Kidney (tissue), 14 donors: ENCODE results near the gene TMEM208. TPM values are rescaled to one million over a fixed set of nuclear protein-coding genes. Genes with fewer than 3 reads are reported as not detected.

ENCODE experiments used
- DNase-seq, 5 donors: peaks; one replicate each; pipeline ENCODE4 v3.0.0-alpha.2; 2013 to 2020
- FAIRE-seq: peaks from 2 replicates; lab custom pipeline; 2012; peaks lifted over from hg19 to GRCh38; lab: Jason Lieb, UNC
- H3K27ac ChIP-seq, 2 donors: one replicate each; pipeline ENCODE4 v1.7.0; 2013; ENCODE audit warnings: low read depth in 2 of 2, low read length in 2 of 2, inconsistent platforms in 1 of 2
- H3K27me3 ChIP-seq: one replicate; pipeline ENCODE4 v1.7.1; 2013; ENCODE audit warnings: low read length, inconsistent platforms; ENCODE audit not compliant: control insufficient read depth, insufficient read depth
- H3K36me3 ChIP-seq, 3 donors: one replicate each; pipeline versions ENCODE4 v1.7.0 to v1.7.1; 2013; ENCODE audit warnings: low read length in 3 of 3, control low read depth in 1 of 3, inconsistent platforms in 1 of 3; ENCODE audit not compliant: insufficient read depth in 3 of 3, control insufficient read depth in 2 of 3
- H3K4me1 ChIP-seq, 3 donors: one replicate each; pipeline versions ENCODE4 v1.7.0 to v1.7.1; 2013; ENCODE audit warnings: low read length in 3 of 3, inconsistent platforms in 1 of 3, low read depth in 1 of 3; ENCODE audit not compliant: control insufficient read depth in 2 of 3, insufficient read depth in 2 of 3
- H3K4me3 ChIP-seq, 3 donors: one replicate each; pipeline versions ENCODE4 v1.7.0 to v1.8.1; 2013; ENCODE audit warnings: low read length in 3 of 3, control low read depth in 1 of 3, inconsistent platforms in 1 of 3
- H3K9ac ChIP-seq, 3 donors: one replicate each; pipeline versions ENCODE4 v1.7.0 to v1.7.1; 2013; ENCODE audit warnings: low read length in 3 of 3, control low read depth in 1 of 3, inconsistent platforms in 1 of 3
- H3K9me3 ChIP-seq, 3 donors: one replicate each; pipeline versions ENCODE4 v1.7.0 to v1.7.1; 2013; ENCODE audit warnings: low read length in 3 of 3, control low read depth in 1 of 3, inconsistent platforms in 1 of 3; ENCODE audit not compliant: control insufficient read depth in 2 of 3, insufficient read depth in 1 of 3
- intact Hi-C: fragments of 100-400 bp; cut with DNase I; formaldehyde crosslinking; loops from one replicate; pipeline ENCODE4 v1.11.1; 2022
- polyA plus RNA-seq: library from polyadenylated mRNA; stranded (reverse); fragments of 350-450 nt; fragmentation: Illumina TruSeq; extraction: RNeasy Lipid Tissue Mini Kit (QIAGEN cat#74804); gene quantifications from one replicate; pipeline ENCODE4 v1.2.3, GENCODE V29; 2014; ENCODE audit warnings: low read depth, low replicate concordance; ENCODE audit not compliant: insufficient read depth
- total RNA-seq: library from RNA; stranded (reverse); fragmentation: NEBNext Ultra II Directional; extraction: Animal tissue kit (Norgen Biotek cat#: 25700); gene quantifications from one replicate; pipeline ENCODE4 v1.2.1, GENCODE V29; 2021
- TF ChIP-seq, protein P1 (sequence below): IDR thresholded peaks from 3 replicates; pipeline ENCODE4 v1.5.1; 2012; ENCODE audit warnings: mild to moderate bottlenecking, moderate library complexity, borderline replicate concordance; ENCODE audit not compliant: insufficient read depth; ENCODE audit errors: extremely low read depth
- donor health status: control.
- donor health status: control.
- donor health status: control.
- donor health status: control.
- donor health status: control.
- donor health status: DM: yes; HTN: yes; CAD: no.
- donor health status: Normal renal cell carcinoma (clear cell type).

The TMEM208 gene
- total and polyA plus RNA-seq, 2 donors from 2014 or later, result 47.1 to 145 TPM

DNA sequence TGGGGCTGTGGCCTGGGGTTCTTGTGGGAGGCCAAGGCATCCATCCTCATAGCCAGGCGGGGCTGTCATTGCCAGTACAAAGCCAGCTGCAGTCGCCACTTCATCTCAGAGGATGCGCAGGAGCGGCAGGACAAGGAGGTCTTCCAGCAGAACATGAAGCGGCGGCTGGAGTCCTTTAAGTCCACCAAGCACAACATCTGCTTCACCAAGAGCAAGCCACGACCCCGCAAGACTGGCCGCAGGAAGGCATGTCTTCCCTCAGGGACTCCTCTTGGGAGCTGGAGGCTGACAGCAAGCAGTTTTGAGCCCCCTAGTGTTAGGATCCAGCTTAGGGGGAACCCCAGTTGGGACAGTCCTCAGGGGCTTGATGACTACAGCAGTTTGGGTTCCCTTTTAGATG is 37.3 kb downstream of the TMEM208 start:
- Histone ChIP-seq H3K4me3 (no peak overlapping the region), H3K27me3 (no peaks in the 10 kb centered on the region), H3K9me3 (no peaks in the 10 kb centered on the region), H3K36me3 (no peaks in the 10 kb centered on the region), H3K9ac (no peak overlapping the region), H3K4me1 (no peaks in the 10 kb centered on the region), H3K27ac (no peak overlapping the region)
- DNase-seq (peak in 1 of 5 donors; percentile 51), FAIRE-seq (no peak)
- TF ChIP-seq, protein P1, sequence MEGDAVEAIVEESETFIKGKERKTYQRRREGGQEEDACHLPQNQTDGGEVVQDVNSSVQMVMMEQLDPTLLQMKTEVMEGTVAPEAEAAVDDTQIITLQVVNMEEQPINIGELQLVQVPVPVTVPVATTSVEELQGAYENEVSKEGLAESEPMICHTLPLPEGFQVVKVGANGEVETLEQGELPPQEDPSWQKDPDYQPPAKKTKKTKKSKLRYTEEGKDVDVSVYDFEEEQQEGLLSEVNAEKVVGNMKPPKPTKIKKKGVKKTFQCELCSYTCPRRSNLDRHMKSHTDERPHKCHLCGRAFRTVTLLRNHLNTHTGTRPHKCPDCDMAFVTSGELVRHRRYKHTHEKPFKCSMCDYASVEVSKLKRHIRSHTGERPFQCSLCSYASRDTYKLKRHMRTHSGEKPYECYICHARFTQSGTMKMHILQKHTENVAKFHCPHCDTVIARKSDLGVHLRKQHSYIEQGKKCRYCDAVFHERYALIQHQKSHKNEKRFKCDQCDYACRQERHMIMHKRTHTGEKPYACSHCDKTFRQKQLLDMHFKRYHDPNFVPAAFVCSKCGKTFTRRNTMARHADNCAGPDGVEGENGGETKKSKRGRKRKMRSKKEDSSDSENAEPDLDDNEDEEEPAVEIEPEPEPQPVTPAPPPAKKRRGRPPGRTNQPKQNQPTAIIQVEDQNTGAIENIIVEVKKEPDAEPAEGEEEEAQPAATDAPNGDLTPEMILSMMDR, result no peak
- intact Hi-C loops, result no loop called here

GRCh38 chr16:67264866-67265265 is 37.9 kb downstream of the TMEM208 start:
- H3K36me3 ChIP-seq, result no peaks in the 10 kb centered on the region
- H3K4me1 ChIP-seq, result no peaks in the 10 kb centered on the region
- no peak overlapping the region for H3K27ac ChIP-seq
- intact Hi-C loops, result no loop called here
- no peaks in the 10 kb centered on the region for H3K27me3 ChIP-seq
- no peaks in the 10 kb centered on the region for H3K9me3 ChIP-seq
- no peak overlapping the region for H3K9ac ChIP-seq
- TF ChIP-seq, protein P1, result no peak
- no peak for FAIRE-seq
- peak in 1 of 5 donors; percentile 24 for DNase-seq
- no peak overlapping the region for H3K4me3 ChIP-seq

DNA sequence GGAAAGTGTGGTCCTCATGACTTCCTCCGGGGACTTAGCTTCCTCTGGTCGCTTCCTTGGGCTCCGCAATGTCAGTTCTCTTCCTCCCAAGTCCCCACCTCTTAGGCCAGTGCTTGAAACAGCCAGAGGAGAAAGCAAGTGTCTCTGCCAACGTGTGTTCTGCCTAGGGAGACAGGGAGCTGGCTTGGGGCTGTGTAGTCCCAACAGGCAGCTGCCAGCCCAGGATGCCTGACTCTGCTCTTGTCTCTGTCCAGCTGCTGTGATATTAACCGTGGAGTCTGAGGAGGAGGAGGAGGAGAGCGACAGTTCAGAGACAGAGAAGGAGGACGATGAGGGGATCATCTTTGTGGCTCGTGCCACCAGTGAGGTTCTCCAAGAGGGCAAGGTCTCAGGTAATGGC is 38.9 kb downstream of the TMEM208 start:
- DNase-seq (peak in 1 of 5 donors; percentile 25), FAIRE-seq (no peak)
- H3K36me3 ChIP-seq, result no peaks in the 10 kb centered on the region
- H3K4me1 ChIP-seq, result no peaks in the 10 kb centered on the region
- H3K9ac ChIP-seq, result no peak overlapping the region
- no peak overlapping the region for H3K27ac ChIP-seq
- intact Hi-C loops, result no loop called here
- no peaks in the 10 kb centered on the region for H3K9me3 ChIP-seq
- H3K27me3 ChIP-seq, result no peaks in the 10 kb centered on the region
- TF ChIP-seq, protein P1, result no peak
- H3K4me3 ChIP-seq, result no peak overlapping the region

DNA sequence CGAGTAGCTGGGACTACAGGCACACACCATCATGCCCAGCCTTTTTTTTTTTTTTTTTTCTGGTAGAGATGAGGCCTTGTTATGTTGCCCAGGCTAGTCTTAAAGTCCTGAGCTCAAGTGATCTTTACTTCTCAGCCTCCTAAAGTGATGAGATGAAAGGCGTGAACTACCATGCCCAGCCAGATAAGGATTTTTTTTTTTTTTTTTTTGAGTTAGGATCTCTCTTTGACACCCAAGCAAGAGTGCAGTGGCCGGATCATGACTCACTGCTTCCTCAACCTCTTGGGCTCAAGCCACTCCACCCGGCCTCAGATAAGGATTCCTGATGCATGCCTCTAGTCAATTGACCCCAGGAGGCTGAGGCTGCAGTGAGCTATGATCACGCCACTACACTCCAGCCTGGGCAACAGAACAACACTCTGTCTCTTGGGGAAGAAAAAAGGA is 41.2 kb downstream of the TMEM208 start:
- Histone ChIP-seq H3K27me3 (no peaks in the 10 kb centered on the region), H3K9ac (no peak overlapping the region), H3K4me1 (no peaks in the 10 kb centered on the region), H3K4me3 (no peak overlapping the region), H3K9me3 (no peaks in the 10 kb centered on the region), H3K36me3 (no peaks in the 10 kb centered on the region), H3K27ac (no peak overlapping the region)
- DNase-seq (peak in 1 of 5 donors; percentile 77), FAIRE-seq (no peak)
- intact Hi-C loops, result no loop called here
- TF ChIP-seq, protein P1, result no peak
